ENCODE measurements around the gene GPR137C. TPM values are rescaled to one million over a fixed set of nuclear protein-coding genes. Genes with fewer than 3 reads are reported as not detected.
A peak's percentile ranks its signal among the peaks of the same experiment; 100 is the strongest.

GPR137C gene
- total and polyA plus RNA-seq, 2 of the 8 experiments (the other 6 are each of a cell fraction or from before 2014, with no cell fraction given), result 2.7 to 4.3 TPM

DNA sequence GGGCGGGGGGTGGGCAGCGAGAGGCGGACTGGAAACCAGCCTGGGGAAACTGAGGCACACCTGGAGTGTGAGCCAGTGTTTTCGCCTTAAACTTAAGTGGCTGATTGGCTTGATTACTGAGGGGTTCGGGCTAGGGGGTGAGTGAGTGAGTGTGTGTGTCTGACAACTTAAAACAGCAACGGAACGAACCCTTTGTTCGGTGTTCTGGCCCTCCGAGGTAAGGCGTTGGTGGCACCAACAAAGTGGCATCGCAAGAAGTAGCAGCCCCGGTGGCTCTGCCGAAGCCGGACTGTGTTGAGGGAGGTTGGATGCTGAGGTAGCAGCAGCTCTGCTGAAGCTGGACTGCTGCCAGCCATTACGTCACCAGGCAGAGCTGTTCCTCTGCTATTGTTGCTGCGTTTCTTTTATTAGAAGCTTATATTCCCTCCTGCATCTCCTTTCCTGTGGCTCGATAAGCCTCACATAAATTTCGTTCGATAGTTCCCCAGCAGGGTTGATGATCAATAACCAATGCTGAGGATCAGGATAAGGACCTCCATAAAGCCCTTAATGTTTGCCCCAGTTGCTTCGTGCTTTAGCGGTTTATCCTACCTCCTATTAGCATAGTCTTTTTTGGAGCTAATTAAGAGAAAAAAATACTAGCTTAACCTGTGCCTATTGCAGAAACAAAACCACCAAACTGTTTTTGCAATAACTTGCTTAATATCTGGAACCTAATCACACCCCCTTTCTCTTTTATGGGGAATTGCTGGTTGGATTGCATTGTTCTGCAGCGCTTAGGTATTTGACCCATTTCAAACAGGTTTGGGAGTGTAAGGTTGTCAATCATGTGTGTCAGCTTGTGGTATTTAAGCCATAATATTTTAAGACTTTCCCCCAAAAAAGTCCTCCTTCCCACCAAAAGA, 1.3 kb downstream of the GPR137C start:
- TF ChIP-seq PHF8 (conservative IDR thresholded peaks at IDR 0.05; ENCODE audit: low read depth, low read length), result 0 out of 2 replicates have a peak, but pooled peaks have one; percentile 16
- peak; percentile 11 for TF ChIP-seq ASH2L (IDR thresholded peaks at IDR 0.05; ENCODE audit: low read length)
- no peak for TF ChIP-seq RFX5 (IDR thresholded peaks at IDR 0.05; ENCODE audit: borderline replicate concordance, low read depth, low read length)
- TF ChIP-seq SIN3A (conservative IDR thresholded peaks at IDR 0.05 in 1 of 2, IDR thresholded peaks at IDR 0.05 in 1 of 2; ENCODE audit: low read depth in 1 of 2, low read length in 2 of 2), result 0 out of 4 replicates have a peak, but pooled peaks of 1 of the 2 experiments have one; percentile 32
- TF ChIP-seq, protein P1, sequence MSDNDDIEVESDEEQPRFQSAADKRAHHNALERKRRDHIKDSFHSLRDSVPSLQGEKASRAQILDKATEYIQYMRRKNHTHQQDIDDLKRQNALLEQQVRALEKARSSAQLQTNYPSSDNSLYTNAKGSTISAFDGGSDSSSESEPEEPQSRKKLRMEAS (IDR thresholded peaks at IDR 0.05), result 0 out of 2 replicates have a peak, but pooled peaks have one; percentile 1
- Histone ChIP-seq H3K23ac (ENCODE audit: insufficient read length) (no peak overlapping the region), H3K27ac (ENCODE audit: low read depth, low read length) (no peak overlapping the region), H3K18ac (ENCODE audit: extremely low read depth, low read length) (peak overlapping the region; percentile 6; the same call in 1 of the 2 replicates), H2BK12ac (ENCODE audit: low read depth, low read length) (no peak overlapping the region), H3K4ac (replicated peaks; ENCODE audit: insufficient read length, low read depth, low read length) (no peak overlapping the region), H4K5ac (ENCODE audit: insufficient read length, low read depth, low read length) (no peak overlapping the region), H4K20me1 (replicated peaks in 1 of 2; ENCODE audit: control insufficient read depth in 1 of 2, insufficient read depth in 2 of 2, low read length in 2 of 2) (peaks cover 0 to 3% of the 10 kb centered on the region in 2 experiments), H2AFZ (ENCODE audit: low read length) (peak overlapping the region; percentile 91), H3K9ac (replicated peaks in 1 of 4; ENCODE audit: extremely low read depth in 1 of 4, low read depth in 3 of 4, low read length in 3 of 4) (peak overlapping the region in 3 of 4 experiments; percentile 57 to 80 (median 78); a peak in 6 of 7 replicates), H3K27me3 (replicated peaks in 1 of 4; ENCODE audit: control insufficient read depth in 3 of 4, extremely low read depth in 1 of 4, insufficient read depth in 3 of 4, low read length in 3 of 4) (no peaks in the 10 kb centered on the region; a peak in 1 of 7 replicates), H4K8ac (ENCODE audit: extremely low read depth, insufficient read depth, low read length) (peak overlapping the region; percentile 84; the same call in 1 of the 2 replicates), H3K9me3 (ENCODE audit: insufficient read depth in 2 of 2, low read depth in 1 of 2, low read length in 1 of 2) (no peaks in the 10 kb centered on the region), H3K36me3 (ENCODE audit: control insufficient read depth in 2 of 4, insufficient read depth in 4 of 4, low read length in 3 of 4) (no peaks in the 10 kb centered on the region), H4K91ac (replicated peaks; ENCODE audit: insufficient read length, low read length) (peak overlapping the region; percentile 25), H3K4me1 (replicated peaks in 1 of 4; ENCODE audit: control insufficient read depth in 3 of 4, insufficient read depth in 4 of 4, low read length in 3 of 4) (peaks cover 0 to 3% (median 2%) of the 10 kb centered on the region in 4 experiments; a peak in 4 of 7 replicates), H2BK5ac (ENCODE audit: low read depth, low read length) (no peak overlapping the region), H3K79me2 (ENCODE audit: control insufficient read depth in 1 of 2, insufficient read depth in 2 of 2, low read length in 2 of 2) (peaks cover 0 to 27% of the 10 kb centered on the region in 2 experiments; a peak in 2 of 4 replicates), H3K56ac (replicated peaks; ENCODE audit: insufficient read length, low read depth, low read length) (no peak overlapping the region), H3K23me2 (ENCODE audit: low read depth, low read length) (peaks cover 17% of the 10 kb centered on the region; the same call in 1 of the 2 replicates), H2BK20ac (ENCODE audit: low read length) (no peak overlapping the region), H3K79me1 (ENCODE audit: low read depth, low read length) (peaks cover 2% of the 10 kb centered on the region), H2AK5ac (ENCODE audit: low read depth, low read length) (no peak overlapping the region), H3K14ac (ENCODE audit: insufficient read length) (no peak overlapping the region), H2BK15ac (ENCODE audit: low read length) (0 out of 2 replicates have a peak overlapping the region, but pooled peaks have one; percentile 5), H3K4me3 (ENCODE audit: extremely low read depth in 1 of 4, insufficient read depth in 2 of 4, low read depth in 3 of 4, low read length in 4 of 4) (peak overlapping the region; percentile 79 to 83 (median 81)), H2BK120ac (replicated peaks; ENCODE audit: low read depth, low read length) (no peak overlapping the region), H3K4me2 (ENCODE audit: insufficient read depth in 1 of 2, low read depth in 2 of 2, low read length in 2 of 2) (peak overlapping the region; percentile 95 to 100)
- POLR2A ChIA-PET (ENCODE audit: partially characterized antibody), result interaction anchor here (0.7 to 2.3 kb wide), 3 partner anchors 8 to 142 kb away, joined by 3 to 7 read pairs (median 3); partner anchors contain the start of gene ERO1A
- DNase-seq (ENCODE audit: low read depth in 1 of 2, low spot score in 2 of 2) (peak in 1 of 2 experiments; percentile 54), FAIRE-seq (no peak)
- 5% methylated on average over 19 of the region's 22 CpGs; no CpG with 5 or more reads in 1 of the 2 experiments for WGBS, 2 experiments (ENCODE audit: extremely low coverage in 1 of 2, insufficient coverage in 1 of 2, insufficient read length in 1 of 2, insufficient replicate concordance in 2 of 2, low coverage in 1 of 2, low lambda C conversion rate in 2 of 2, missing lambda C conversion rate in 1 of 2)
- CTCF ChIA-PET (ENCODE audit: partially characterized antibody), result interaction anchor here (1.3 to 1.6 kb wide), 2 partner anchors 8 to 234 kb away, joined by 3 to 6 read pairs; no protein-coding TSS in a partner anchor
